Measurements from ENCODE around the gene CRIP1.

CRIP1 gene

GRCh38 chr14:105469456-105470349 is 17.0 kb upstream of the CRIP1 start:
- DNase-seq (ENCODE audit: low read depth, low spot score) = no peak

- no peak for DNase-seq (ENCODE audit: low read depth, low spot score)
Measured at GRCh38 chr14:105470350-105471296, 16.1 kb upstream of the CRIP1 start.

GRCh38 chr14:105471297-105471821 is 15.3 kb upstream of the CRIP1 start:
- DNase-seq (ENCODE audit: low read depth, low spot score) = no peak

GRCh38 chr14:105471823-105472485 is 14.7 kb upstream of the CRIP1 start:
- DNase-seq (ENCODE audit: low read depth, low spot score) = no peak

- no peak for DNase-seq (ENCODE audit: low read depth, low spot score)
Measured at GRCh38 chr14:105472486-105472991, 14.1 kb upstream of the CRIP1 start.

- DNase-seq (ENCODE audit: low read depth, low spot score) = no peak
Measured at GRCh38 chr14:105473033-105473676, 13.5 kb upstream of the CRIP1 start.

GRCh38 chr14:105473677-105474482 is 12.8 kb upstream of the CRIP1 start:
- no peak for DNase-seq (ENCODE audit: low read depth, low spot score)

- no peak for DNase-seq (ENCODE audit: low read depth, low spot score)
Measured at GRCh38 chr14:105474483-105475268, 12.0 kb upstream of the CRIP1 start, which contains the start of gene CRIP2. CRIP2 (plus strand) TSS chr14:105474821; CDS start chr14:105474863, 42 bp downstream.

GRCh38 chr14:105475269-105476096 is 11.2 kb upstream of the CRIP1 start:
- no peak for DNase-seq (ENCODE audit: low read depth, low spot score)

- DNase-seq (ENCODE audit: low read depth, low spot score) = no peak
Measured at GRCh38 chr14:105476097-105476830, 10.4 kb upstream of the CRIP1 start.

- no peak for DNase-seq (ENCODE audit: low read depth, low spot score)
Measured at GRCh38 chr14:105476831-105477659, 9.6 kb upstream of the CRIP1 start.

- no peak for DNase-seq (ENCODE audit: low read depth, low spot score)
Measured at GRCh38 chr14:105477660-105478397, 8.9 kb upstream of the CRIP1 start.

GRCh38 chr14:105478398-105479251 is 8.1 kb upstream of the CRIP1 start:
- DNase-seq (ENCODE audit: low read depth, low spot score) = no peak

GRCh38 chr14:105479431-105480158 is 7.1 kb upstream of the CRIP1 start:
- no peak for DNase-seq (ENCODE audit: low read depth, low spot score)
